H9 (cell line): ENCODE results near the gene DEPP1. TPM values are rescaled to one million over a fixed set of nuclear protein-coding genes. Genes with fewer than 3 reads are reported as not detected.

Source experiments
- DNase-seq: peaks from one replicate; pipeline ENCODE4 v3.0.0-alpha.2; 2017
- H2AFZ ChIP-seq: one replicate; pipeline ENCODE4 v1.6.1; 2013; ENCODE audit warnings: mild to moderate bottlenecking, low read length, control low read depth, moderate library complexity
- H2AK5ac ChIP-seq: 2 replicates; pipeline ENCODE4 v1.6.1; 2013; ENCODE audit warnings: low read length, control low read depth, mixed read lengths; ENCODE audit not compliant: insufficient read length
- H2BK120ac ChIP-seq: one replicate; pipeline ENCODE4 v1.6.1; 2013; ENCODE audit warnings: low read depth, mild to moderate bottlenecking, low read length, control low read depth, inconsistent platforms; ENCODE audit not compliant: poor library complexity, severe bottlenecking
- H2BK12ac ChIP-seq: 2 replicates; pipeline ENCODE4 v1.6.1; 2013; ENCODE audit warnings: low read length, control low read depth, mixed read lengths, low read depth; ENCODE audit not compliant: insufficient read length
- H2BK15ac ChIP-seq: 2 replicates; pipeline ENCODE4 v1.6.1; 2013; ENCODE audit warnings: low read depth, low read length, control low read depth
- H2BK20ac ChIP-seq: one replicate; pipeline ENCODE4 v1.6.1; 2013; ENCODE audit warnings: low read depth, mild to moderate bottlenecking, low read length, control low read depth, inconsistent platforms; ENCODE audit not compliant: poor library complexity, severe bottlenecking
- H2BK5ac ChIP-seq: 2 replicates; pipeline ENCODE4 v1.6.1; 2013; ENCODE audit warnings: low read length, control low read depth, mixed read lengths; ENCODE audit not compliant: insufficient read length
- H3K14ac ChIP-seq: 2 replicates; pipeline ENCODE4 v1.6.1; 2013; ENCODE audit warnings: low read length, control low read depth; ENCODE audit not compliant: insufficient read depth
- H3K18ac ChIP-seq: 2 replicates; pipeline ENCODE4 v1.6.1; 2013; ENCODE audit warnings: low read depth, mild to moderate bottlenecking, mixed read lengths, low read length, control low read depth; ENCODE audit not compliant: insufficient read length
- H3K23ac ChIP-seq: 2 replicates; pipeline ENCODE4 v1.6.1; 2013; ENCODE audit warnings: low read length, control low read depth, mixed read lengths, low read depth; ENCODE audit not compliant: insufficient read length
- H3K23me2 ChIP-seq: 2 replicates; pipeline ENCODE4 v1.6.1; 2013; ENCODE audit warnings: low read depth, mild to moderate bottlenecking, mixed read lengths, low read length, control low read depth; ENCODE audit not compliant: insufficient read length, poor library complexity, severe bottlenecking
- H3K27ac ChIP-seq: 2 replicates; pipeline ENCODE4 v1.5.1; 2013; ENCODE audit warnings: low read length, control low read depth, mixed read lengths, low read depth; ENCODE audit not compliant: insufficient read length
- H3K27me3 ChIP-seq: 2 replicates; pipeline ENCODE4 v1.6.1; 2013; ENCODE audit warnings: low read length, control low read depth, inconsistent platforms; ENCODE audit not compliant: insufficient read depth
- H3K4ac ChIP-seq: 2 replicates; pipeline ENCODE4 v1.6.1; 2013; ENCODE audit warnings: low read depth, mild to moderate bottlenecking, control low read depth, inconsistent platforms, low read length, moderate library complexity
- H3K4me1 ChIP-seq: 2 replicates; pipeline ENCODE4 v1.6.1; 2013; ENCODE audit warnings: low read length, control low read depth, inconsistent platforms; ENCODE audit not compliant: insufficient read depth
- H3K4me2 ChIP-seq: 2 replicates; pipeline ENCODE4 v1.6.1; 2013; ENCODE audit warnings: low read length, control low read depth, mixed read lengths; ENCODE audit not compliant: insufficient read length, insufficient read depth
- H3K56ac ChIP-seq: 2 replicates; pipeline ENCODE4 v1.6.1; 2013; ENCODE audit warnings: low read depth, mild to moderate bottlenecking, mixed read lengths, low read length, control low read depth; ENCODE audit not compliant: insufficient read length
- H3K79me1 ChIP-seq: 2 replicates; pipeline ENCODE4 v1.6.1; 2013; ENCODE audit warnings: low read depth, mild to moderate bottlenecking, moderate library complexity, low read length, control low read depth, inconsistent platforms; ENCODE audit not compliant: insufficient read depth, poor library complexity, severe bottlenecking
- H3K79me2 ChIP-seq: 2 replicates; pipeline ENCODE4 v1.6.1; 2013; ENCODE audit warnings: low read length, control low read depth, inconsistent platforms; ENCODE audit not compliant: insufficient read depth
- H3K9ac ChIP-seq: 2 replicates; pipeline ENCODE4 v1.6.1; 2013; ENCODE audit warnings: low read length, control low read depth, mixed read lengths; ENCODE audit not compliant: insufficient read length; ENCODE audit errors: extremely low read depth
- H3K9me3 ChIP-seq: one replicate; pipeline ENCODE4 v1.6.1; 2013; ENCODE audit warnings: low read depth, low read length, inconsistent platforms; ENCODE audit not compliant: control insufficient read depth
- H3T11ph ChIP-seq: one replicate; pipeline ENCODE4 v1.6.1; 2013; ENCODE audit warnings: mild to moderate bottlenecking, low read length, control low read depth, inconsistent platforms
- H4K20me1 ChIP-seq: one replicate; pipeline ENCODE4 v1.6.1; 2013; ENCODE audit not compliant: control insufficient read depth, insufficient read length, insufficient read depth
- H4K5ac ChIP-seq: 2 replicates; pipeline ENCODE4 v1.6.1; 2013; ENCODE audit warnings: low read depth, mild to moderate bottlenecking, mixed read lengths, low read length, control low read depth; ENCODE audit not compliant: insufficient read length
- H4K8ac ChIP-seq: replicated peaks from 2 replicates; pipeline ENCODE4 v1.6.1; 2013; ENCODE audit warnings: low read length, control low read depth, mixed read lengths, low read depth; ENCODE audit not compliant: insufficient read length
- H4K91ac ChIP-seq: 2 replicates; pipeline ENCODE4 v1.6.1; 2013; ENCODE audit warnings: low read depth, mild to moderate bottlenecking, moderate library complexity, mixed read lengths, low read length, control low read depth; ENCODE audit not compliant: insufficient read length
- H3K27ac Mint-ChIP-seq, 3 experiments: 2 replicates in 2 of 3; 3 replicates in 1 of 3; pipeline ENCODE4 v1.8.0; 2020 to 2021; ENCODE audit warnings: mixed read lengths in 3 of 3, mild to moderate bottlenecking in 1 of 3, moderate library complexity in 1 of 3
- H3K27me3 Mint-ChIP-seq: 2 replicates; pipeline ENCODE4 v1.8.0; 2021; ENCODE audit warnings: low read depth, mild to moderate bottlenecking, moderate library complexity, mixed read lengths
- H3K36me3 Mint-ChIP-seq, 3 experiments: 2 replicates in 2 of 3; 3 replicates in 1 of 3; pipeline ENCODE4 v1.8.0; 2020 to 2021; ENCODE audit warnings: low read depth in 3 of 3, mixed read lengths in 3 of 3; ENCODE audit not compliant: insufficient read depth in 1 of 3
- H3K4me1 Mint-ChIP-seq, 2 experiments: 2 replicates each; pipeline ENCODE4 v1.8.0; 2020; ENCODE audit warnings: mixed read lengths in 2 of 2
- H3K4me3 Mint-ChIP-seq, 2 experiments: 2 replicates in 1 of 2; 3 replicates in 1 of 2; pipeline ENCODE4 v1.8.0; 2020 to 2021; ENCODE audit warnings: mild to moderate bottlenecking in 2 of 2, mixed read lengths in 2 of 2, moderate library complexity in 1 of 2
- H3K9me3 Mint-ChIP-seq, 2 experiments: 2 replicates in 1 of 2; 3 replicates in 1 of 2; pipeline ENCODE4 v1.8.0; 2020; ENCODE audit warnings: mild to moderate bottlenecking in 2 of 2, mixed read lengths in 2 of 2, moderate library complexity in 1 of 2
- WGBS: extraction: QIAGEN DNeasy Blood & Tissue Kit; methylation state at CpG from one replicate; pipeline ENCODE4 v1.1.7; 2013; ENCODE audit warnings: missing lambda C conversion rate, low lambda C conversion rate, mixed read lengths; ENCODE audit not compliant: insufficient read length; ENCODE audit errors: extremely low coverage; 5-methylcytosine and 5-hydroxymethylcytosine counted together
- total RNA-seq: library from RNA; stranded (reverse); gene quantifications from 2 replicates; pipeline ENCODE4 v1.2.1, GENCODE V29; 2021
- TF ChIP-seq, protein P1 (sequence below): fragments of 200-600 bp; sonication (generic); conservative IDR thresholded peaks from 3 replicates; pipeline ENCODE4 v1.8.0; 2021; ENCODE audit warnings: antibody characterized with exemption, mild to moderate bottlenecking

Gene DEPP1
- total RNA-seq, 1 experiment from 2014 or later: 2.4 TPM

- H2AFZ ChIP-seq: no peak overlapping the region
- Mint-ChIP-seq H3K9me3 (no peaks in the 10 kb centered on the region; a peak in 2 of 5 replicates), H3K27me3 (peaks cover 3% of the 10 kb centered on the region), H3K4me3 (peak overlapping the region; percentile 31 to 52), H3K4me1 (peaks cover 82 to 90% of the 10 kb centered on the region in 2 experiments), H3K36me3 (peaks cover 5 to 22% (median 9%) of the 10 kb centered on the region in 3 experiments; a peak in 6 of 7 replicates), H3K27ac (peak overlapping the region; percentile 6 to 96 (median 94); a peak in 6 of 7 replicates)
- DNase-seq: peak; percentile 76
- H3K9me3 ChIP-seq: no peaks in the 10 kb centered on the region
- H3K18ac ChIP-seq: no peak overlapping the region
- no peak overlapping the region for H3K56ac ChIP-seq
- no peaks in the 10 kb centered on the region for H3K79me2 ChIP-seq
- no peak overlapping the region for H3K27ac ChIP-seq
- no peak overlapping the region for H4K5ac ChIP-seq
- H4K20me1 ChIP-seq: no peaks in the 10 kb centered on the region
- no peak overlapping the region for H2BK20ac ChIP-seq
- peak overlapping the region; percentile 5 for H3K4me2 ChIP-seq
- H3K23ac ChIP-seq: no peak overlapping the region
- no peak overlapping the region for H3T11ph ChIP-seq
- H2BK12ac ChIP-seq: no peak overlapping the region
- no peak overlapping the region for H4K8ac ChIP-seq
- no peak overlapping the region for H2AK5ac ChIP-seq
- no peak overlapping the region for H4K91ac ChIP-seq
- no peak overlapping the region for H3K9ac ChIP-seq
- H3K4me1 ChIP-seq: peaks cover 11% of the 10 kb centered on the region; the same call in 1 of the 2 replicates
- no peaks in the 10 kb centered on the region for H3K79me1 ChIP-seq
- H3K23me2 ChIP-seq: no peaks in the 10 kb centered on the region
- H3K14ac ChIP-seq: no peak overlapping the region
- no peaks in the 10 kb centered on the region for H3K27me3 ChIP-seq
- H2BK120ac ChIP-seq: no peak overlapping the region
- no peak overlapping the region for H2BK5ac ChIP-seq
- TF ChIP-seq, protein P1, sequence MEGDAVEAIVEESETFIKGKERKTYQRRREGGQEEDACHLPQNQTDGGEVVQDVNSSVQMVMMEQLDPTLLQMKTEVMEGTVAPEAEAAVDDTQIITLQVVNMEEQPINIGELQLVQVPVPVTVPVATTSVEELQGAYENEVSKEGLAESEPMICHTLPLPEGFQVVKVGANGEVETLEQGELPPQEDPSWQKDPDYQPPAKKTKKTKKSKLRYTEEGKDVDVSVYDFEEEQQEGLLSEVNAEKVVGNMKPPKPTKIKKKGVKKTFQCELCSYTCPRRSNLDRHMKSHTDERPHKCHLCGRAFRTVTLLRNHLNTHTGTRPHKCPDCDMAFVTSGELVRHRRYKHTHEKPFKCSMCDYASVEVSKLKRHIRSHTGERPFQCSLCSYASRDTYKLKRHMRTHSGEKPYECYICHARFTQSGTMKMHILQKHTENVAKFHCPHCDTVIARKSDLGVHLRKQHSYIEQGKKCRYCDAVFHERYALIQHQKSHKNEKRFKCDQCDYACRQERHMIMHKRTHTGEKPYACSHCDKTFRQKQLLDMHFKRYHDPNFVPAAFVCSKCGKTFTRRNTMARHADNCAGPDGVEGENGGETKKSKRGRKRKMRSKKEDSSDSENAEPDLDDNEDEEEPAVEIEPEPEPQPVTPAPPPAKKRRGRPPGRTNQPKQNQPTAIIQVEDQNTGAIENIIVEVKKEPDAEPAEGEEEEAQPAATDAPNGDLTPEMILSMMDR: peak; percentile 73
- no peak overlapping the region for H3K4ac ChIP-seq
- H2BK15ac ChIP-seq: no peak overlapping the region
- no CpG with 5 or more reads among the region's 8 CpGs for WGBS
Observed at GRCh38 chr10:44990302-44990655, 11.7 kb upstream of the DEPP1 start.
